Measurements from ENCODE around the gene MPC2. TPM values are rescaled to one million over a fixed set of nuclear protein-coding genes. Genes with fewer than 3 reads are reported as not detected.

The MPC2 gene
- total RNA-seq, 1 experiment from 2014 or later = 42.8 TPM

DNA sequence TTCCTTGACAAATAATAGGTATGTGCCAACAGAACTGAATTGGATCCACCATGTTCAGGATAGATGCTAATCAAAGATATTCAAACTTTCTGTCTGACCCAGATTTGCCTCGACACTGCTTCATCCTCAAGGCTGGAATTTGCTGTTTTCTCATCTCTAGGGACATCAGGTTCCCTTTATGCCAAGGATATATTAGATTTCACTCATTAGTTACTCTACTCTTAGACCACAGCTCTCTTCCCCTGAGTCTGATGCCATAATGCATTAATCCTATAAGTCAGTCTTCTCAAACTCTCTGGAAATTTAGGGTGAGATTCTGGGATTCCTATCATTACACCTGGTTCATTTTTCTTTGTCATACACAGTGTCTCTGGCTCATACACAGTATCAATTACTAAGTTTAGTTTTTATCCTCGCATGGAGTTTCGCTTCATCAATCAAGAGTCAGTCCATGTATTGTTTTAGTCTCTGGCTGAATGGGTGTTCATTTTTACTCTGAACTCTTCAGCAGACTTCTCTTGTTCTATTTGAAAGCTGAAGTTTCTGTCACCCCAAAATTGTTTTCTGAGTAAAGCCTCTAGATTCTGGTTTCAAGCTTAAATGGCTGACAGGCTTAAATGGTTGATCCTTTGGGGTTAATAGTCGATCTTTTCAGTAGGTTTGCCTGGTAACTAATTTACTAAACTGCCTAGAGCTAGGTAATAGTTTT lies 9.7 kb downstream of the MPC2 start:
- Mint-ChIP-seq H3K4me3 (no peak overlapping the region), H3K4me1 (peaks cover 30% of the 10 kb centered on the region), H3K9me3 (no peaks in the 10 kb centered on the region), H3K27ac (no peak overlapping the region), H3K27me3 (ENCODE audit: low read depth) (no peaks in the 10 kb centered on the region), H3K36me3 (no peaks in the 10 kb centered on the region)
- DNase-seq (ENCODE audit: low spot score) (no peak), ATAC-seq (no peak)
- no peak for TF ChIP-seq ZNF396 (CRISPR knock-in tag; IDR thresholded peaks at IDR 0.05; ENCODE audit: borderline replicate concordance)
- TF ChIP-seq, protein P1, sequence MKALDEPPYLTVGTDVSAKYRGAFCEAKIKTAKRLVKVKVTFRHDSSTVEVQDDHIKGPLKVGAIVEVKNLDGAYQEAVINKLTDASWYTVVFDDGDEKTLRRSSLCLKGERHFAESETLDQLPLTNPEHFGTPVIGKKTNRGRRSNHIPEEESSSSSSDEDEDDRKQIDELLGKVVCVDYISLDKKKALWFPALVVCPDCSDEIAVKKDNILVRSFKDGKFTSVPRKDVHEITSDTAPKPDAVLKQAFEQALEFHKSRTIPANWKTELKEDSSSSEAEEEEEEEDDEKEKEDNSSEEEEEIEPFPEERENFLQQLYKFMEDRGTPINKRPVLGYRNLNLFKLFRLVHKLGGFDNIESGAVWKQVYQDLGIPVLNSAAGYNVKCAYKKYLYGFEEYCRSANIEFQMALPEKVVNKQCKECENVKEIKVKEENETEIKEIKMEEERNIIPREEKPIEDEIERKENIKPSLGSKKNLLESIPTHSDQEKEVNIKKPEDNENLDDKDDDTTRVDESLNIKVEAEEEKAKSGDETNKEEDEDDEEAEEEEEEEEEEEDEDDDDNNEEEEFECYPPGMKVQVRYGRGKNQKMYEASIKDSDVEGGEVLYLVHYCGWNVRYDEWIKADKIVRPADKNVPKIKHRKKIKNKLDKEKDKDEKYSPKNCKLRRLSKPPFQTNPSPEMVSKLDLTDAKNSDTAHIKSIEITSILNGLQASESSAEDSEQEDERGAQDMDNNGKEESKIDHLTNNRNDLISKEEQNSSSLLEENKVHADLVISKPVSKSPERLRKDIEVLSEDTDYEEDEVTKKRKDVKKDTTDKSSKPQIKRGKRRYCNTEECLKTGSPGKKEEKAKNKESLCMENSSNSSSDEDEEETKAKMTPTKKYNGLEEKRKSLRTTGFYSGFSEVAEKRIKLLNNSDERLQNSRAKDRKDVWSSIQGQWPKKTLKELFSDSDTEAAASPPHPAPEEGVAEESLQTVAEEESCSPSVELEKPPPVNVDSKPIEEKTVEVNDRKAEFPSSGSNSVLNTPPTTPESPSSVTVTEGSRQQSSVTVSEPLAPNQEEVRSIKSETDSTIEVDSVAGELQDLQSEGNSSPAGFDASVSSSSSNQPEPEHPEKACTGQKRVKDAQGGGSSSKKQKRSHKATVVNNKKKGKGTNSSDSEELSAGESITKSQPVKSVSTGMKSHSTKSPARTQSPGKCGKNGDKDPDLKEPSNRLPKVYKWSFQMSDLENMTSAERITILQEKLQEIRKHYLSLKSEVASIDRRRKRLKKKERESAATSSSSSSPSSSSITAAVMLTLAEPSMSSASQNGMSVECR (CRISPR knock-in tag; IDR thresholded peaks at IDR 0.05; ENCODE audit: borderline replicate concordance) = no peak
- TF ChIP-seq CBFB (CRISPR knock-in tag; IDR thresholded peaks at IDR 0.05; ENCODE audit: low read depth) = no peak
- TF ChIP-seq, protein P2, sequence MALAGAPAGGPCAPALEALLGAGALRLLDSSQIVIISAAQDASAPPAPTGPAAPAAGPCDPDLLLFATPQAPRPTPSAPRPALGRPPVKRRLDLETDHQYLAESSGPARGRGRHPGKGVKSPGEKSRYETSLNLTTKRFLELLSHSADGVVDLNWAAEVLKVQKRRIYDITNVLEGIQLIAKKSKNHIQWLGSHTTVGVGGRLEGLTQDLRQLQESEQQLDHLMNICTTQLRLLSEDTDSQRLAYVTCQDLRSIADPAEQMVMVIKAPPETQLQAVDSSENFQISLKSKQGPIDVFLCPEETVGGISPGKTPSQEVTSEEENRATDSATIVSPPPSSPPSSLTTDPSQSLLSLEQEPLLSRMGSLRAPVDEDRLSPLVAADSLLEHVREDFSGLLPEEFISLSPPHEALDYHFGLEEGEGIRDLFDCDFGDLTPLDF (CRISPR knock-in tag; IDR thresholded peaks at IDR 0.05) = no peak
- TF ChIP-seq, protein P3, sequence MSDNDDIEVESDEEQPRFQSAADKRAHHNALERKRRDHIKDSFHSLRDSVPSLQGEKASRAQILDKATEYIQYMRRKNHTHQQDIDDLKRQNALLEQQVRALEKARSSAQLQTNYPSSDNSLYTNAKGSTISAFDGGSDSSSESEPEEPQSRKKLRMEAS (CRISPR knock-in tag; IDR thresholded peaks at IDR 0.05) = no peak
- TF ChIP-seq ZNF232 (CRISPR knock-in tag; IDR thresholded peaks at IDR 0.05) = no peak
- TF ChIP-seq MXD4 (CRISPR knock-in tag; IDR thresholded peaks at IDR 0.05; ENCODE audit: borderline replicate concordance) = no peak
- no peak for TF ChIP-seq ATF1 (CRISPR knock-in tag; IDR thresholded peaks at IDR 0.05)
- TF ChIP-seq, protein P4, sequence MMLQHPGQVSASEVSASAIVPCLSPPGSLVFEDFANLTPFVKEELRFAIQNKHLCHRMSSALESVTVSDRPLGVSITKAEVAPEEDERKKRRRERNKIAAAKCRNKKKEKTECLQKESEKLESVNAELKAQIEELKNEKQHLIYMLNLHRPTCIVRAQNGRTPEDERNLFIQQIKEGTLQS (CRISPR knock-in tag; conservative IDR thresholded peaks at IDR 0.05) = no peak
- TF ChIP-seq, protein P5, sequence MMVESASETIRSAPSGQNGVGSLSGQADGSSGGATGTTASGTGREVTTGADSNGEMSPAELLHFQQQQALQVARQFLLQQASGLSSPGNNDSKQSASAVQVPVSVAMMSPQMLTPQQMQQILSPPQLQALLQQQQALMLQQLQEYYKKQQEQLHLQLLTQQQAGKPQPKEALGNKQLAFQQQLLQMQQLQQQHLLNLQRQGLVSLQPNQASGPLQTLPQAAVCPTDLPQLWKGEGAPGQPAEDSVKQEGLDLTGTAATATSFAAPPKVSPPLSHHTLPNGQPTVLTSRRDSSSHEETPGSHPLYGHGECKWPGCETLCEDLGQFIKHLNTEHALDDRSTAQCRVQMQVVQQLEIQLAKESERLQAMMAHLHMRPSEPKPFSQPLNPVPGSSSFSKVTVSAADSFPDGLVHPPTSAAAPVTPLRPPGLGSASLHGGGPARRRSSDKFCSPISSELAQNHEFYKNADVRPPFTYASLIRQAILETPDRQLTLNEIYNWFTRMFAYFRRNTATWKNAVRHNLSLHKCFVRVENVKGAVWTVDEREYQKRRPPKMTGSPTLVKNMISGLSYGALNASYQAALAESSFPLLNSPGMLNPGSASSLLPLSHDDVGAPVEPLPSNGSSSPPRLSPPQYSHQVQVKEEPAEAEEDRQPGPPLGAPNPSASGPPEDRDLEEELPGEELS (CRISPR knock-in tag; IDR thresholded peaks at IDR 0.05) = no peak
- no peak for TF ChIP-seq NFATC4 (CRISPR knock-in tag; IDR thresholded peaks at IDR 0.05)
- TF ChIP-seq SMAD3 (CRISPR knock-in tag; IDR thresholded peaks at IDR 0.05; ENCODE audit: borderline replicate concordance) = no peak
- ChIA-PET POLR2A (interaction anchor here (0.8 to 2.8 kb wide), 2 partner anchors 9 to 10 kb away, joined by 4 to 8 read pairs; partner anchors contain the start of gene DCAF6), CTCF (no interaction called here)

DNA sequence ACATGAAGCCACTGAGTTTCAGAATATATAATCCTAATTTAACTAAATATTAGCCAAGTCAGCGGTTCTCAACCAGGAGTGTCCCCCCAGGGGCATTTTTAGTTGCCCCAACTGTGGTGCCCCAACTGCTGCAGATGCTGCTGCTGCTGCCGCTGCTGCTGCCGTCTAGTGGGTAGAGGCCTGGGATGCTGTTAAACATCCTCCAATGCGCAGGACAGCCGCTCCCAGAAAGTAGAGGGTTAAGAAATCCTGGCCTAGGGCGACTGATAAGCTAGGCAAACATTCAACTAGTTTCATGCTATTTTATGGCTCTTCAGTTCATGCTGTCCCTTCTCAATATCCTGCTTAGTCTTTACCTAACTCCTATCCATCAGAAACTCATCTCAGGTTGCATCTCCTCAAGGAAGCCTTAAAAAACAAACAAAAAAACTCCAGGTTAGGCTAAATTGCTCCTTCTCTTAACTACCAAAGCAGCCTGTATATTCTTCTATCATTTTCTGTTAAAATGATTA lies 10.3 kb downstream of the MPC2 start:
- H3K27ac Mint-ChIP-seq = peak overlapping the region; percentile 4; the same call in 1 of the 2 replicates
- H3K4me1 Mint-ChIP-seq = peaks cover 30% of the 10 kb centered on the region
- CTCF ChIA-PET = no interaction called here
- TF ChIP-seq, protein P6, sequence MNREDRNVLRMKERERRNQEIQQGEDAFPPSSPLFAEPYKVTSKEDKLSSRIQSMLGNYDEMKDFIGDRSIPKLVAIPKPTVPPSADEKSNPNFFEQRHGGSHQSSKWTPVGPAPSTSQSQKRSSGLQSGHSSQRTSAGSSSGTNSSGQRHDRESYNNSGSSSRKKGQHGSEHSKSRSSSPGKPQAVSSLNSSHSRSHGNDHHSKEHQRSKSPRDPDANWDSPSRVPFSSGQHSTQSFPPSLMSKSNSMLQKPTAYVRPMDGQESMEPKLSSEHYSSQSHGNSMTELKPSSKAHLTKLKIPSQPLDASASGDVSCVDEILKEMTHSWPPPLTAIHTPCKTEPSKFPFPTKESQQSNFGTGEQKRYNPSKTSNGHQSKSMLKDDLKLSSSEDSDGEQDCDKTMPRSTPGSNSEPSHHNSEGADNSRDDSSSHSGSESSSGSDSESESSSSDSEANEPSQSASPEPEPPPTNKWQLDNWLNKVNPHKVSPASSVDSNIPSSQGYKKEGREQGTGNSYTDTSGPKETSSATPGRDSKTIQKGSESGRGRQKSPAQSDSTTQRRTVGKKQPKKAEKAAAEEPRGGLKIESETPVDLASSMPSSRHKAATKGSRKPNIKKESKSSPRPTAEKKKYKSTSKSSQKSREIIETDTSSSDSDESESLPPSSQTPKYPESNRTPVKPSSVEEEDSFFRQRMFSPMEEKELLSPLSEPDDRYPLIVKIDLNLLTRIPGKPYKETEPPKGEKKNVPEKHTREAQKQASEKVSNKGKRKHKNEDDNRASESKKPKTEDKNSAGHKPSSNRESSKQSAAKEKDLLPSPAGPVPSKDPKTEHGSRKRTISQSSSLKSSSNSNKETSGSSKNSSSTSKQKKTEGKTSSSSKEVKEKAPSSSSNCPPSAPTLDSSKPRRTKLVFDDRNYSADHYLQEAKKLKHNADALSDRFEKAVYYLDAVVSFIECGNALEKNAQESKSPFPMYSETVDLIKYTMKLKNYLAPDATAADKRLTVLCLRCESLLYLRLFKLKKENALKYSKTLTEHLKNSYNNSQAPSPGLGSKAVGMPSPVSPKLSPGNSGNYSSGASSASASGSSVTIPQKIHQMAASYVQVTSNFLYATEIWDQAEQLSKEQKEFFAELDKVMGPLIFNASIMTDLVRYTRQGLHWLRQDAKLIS (CRISPR knock-in tag; IDR thresholded peaks at IDR 0.05; ENCODE audit: borderline replicate concordance) = no peak
- no peak for TF ChIP-seq RELA (CRISPR knock-in tag; IDR thresholded peaks at IDR 0.05; ENCODE audit: borderline replicate concordance)
- TF ChIP-seq, protein P7, sequence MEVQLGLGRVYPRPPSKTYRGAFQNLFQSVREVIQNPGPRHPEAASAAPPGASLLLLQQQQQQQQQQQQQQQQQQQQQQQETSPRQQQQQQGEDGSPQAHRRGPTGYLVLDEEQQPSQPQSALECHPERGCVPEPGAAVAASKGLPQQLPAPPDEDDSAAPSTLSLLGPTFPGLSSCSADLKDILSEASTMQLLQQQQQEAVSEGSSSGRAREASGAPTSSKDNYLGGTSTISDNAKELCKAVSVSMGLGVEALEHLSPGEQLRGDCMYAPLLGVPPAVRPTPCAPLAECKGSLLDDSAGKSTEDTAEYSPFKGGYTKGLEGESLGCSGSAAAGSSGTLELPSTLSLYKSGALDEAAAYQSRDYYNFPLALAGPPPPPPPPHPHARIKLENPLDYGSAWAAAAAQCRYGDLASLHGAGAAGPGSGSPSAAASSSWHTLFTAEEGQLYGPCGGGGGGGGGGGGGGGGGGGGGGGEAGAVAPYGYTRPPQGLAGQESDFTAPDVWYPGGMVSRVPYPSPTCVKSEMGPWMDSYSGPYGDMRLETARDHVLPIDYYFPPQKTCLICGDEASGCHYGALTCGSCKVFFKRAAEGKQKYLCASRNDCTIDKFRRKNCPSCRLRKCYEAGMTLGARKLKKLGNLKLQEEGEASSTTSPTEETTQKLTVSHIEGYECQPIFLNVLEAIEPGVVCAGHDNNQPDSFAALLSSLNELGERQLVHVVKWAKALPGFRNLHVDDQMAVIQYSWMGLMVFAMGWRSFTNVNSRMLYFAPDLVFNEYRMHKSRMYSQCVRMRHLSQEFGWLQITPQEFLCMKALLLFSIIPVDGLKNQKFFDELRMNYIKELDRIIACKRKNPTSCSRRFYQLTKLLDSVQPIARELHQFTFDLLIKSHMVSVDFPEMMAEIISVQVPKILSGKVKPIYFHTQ (CRISPR knock-in tag; IDR thresholded peaks at IDR 0.05) = no peak
- TF ChIP-seq, protein P8, sequence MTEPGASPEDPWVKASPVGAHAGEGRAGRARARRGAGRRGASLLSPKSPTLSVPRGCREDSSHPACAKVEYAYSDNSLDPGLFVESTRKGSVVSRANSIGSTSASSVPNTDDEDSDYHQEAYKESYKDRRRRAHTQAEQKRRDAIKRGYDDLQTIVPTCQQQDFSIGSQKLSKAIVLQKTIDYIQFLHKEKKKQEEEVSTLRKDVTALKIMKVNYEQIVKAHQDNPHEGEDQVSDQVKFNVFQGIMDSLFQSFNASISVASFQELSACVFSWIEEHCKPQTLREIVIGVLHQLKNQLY (CRISPR knock-in tag; IDR thresholded peaks at IDR 0.05) = no peak

More for the DNA sequence above, 10.3 kb downstream of the MPC2 start:
- Mint-ChIP-seq H3K36me3 (no peaks in the 10 kb centered on the region), H3K9me3 (no peaks in the 10 kb centered on the region), H3K27me3 (ENCODE audit: low read depth) (no peaks in the 10 kb centered on the region), H3K4me3 (no peak overlapping the region)
- POLR2A ChIA-PET = interaction anchor here (2.8 kb wide), 1 partner anchor 9 kb away, joined by 8 read pairs; the partner anchor contains the start of gene DCAF6
- DNase-seq (ENCODE audit: low spot score) (no peak), ATAC-seq (peak; percentile 60)

Data from WTC11 (cell line).